ENCODE data around the gene PSMB4.
"Not testable (repeated sequence)": the region's sequence is repeated elsewhere in the genome, so short reads cannot be mapped to it uniquely, and the experiment has no call there.

Gene PSMB4

DNA sequence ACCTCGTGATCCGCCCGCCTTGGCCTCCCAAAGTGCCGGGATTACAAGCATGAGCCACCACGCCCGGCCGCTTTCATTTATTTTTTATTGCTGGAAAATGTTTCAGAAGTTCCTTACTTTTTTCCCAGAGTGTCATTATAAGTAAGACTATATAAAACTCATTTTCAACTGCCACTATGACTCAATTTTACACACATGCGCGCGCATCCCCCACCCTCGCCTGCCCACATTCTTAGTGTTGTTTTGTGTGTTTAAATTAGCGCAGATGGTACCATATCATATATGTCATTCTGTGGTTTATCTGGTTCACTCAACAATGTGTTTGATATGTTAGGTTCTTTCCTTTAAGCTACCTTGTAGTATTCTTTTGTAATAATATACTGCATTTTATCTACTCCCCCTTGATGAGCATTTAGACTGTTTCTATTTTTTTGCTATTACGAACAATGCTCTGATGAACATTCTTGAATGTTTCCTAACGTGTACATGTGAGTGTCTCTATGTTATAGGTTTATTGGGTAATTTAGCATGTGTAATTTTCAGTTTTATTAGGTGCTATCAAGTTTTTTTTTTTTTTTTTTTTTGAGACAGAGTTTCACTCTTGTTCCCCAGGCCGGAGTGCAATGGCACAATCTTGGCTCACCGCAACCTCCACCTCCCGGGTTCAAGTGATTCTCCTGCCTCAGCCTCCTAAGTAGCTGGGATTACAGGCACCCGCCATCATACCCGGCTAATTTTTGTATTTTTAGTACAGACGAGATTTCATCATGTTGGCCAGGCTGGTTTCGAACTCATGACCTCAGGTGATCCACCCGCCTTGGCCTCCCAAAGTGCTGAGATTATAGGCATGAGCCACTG is 8.9 kb upstream of the PSMB4 start:
- not testable (repeated sequence) for H3K4me3 ChIP-seq (ENCODE audit: extremely low read depth, insufficient read depth, low read length, poor library complexity, severe bottlenecking); H3K27ac ChIP-seq (ENCODE audit: low read depth, low read length, severe bottlenecking); H3K36me3 ChIP-seq (ENCODE audit: control insufficient read depth, insufficient read depth, low read length); H3K9me3 ChIP-seq (ENCODE audit: control insufficient read depth, low read length); H3K4me1 ChIP-seq (ENCODE audit: control insufficient read depth, insufficient read depth, low read length, poor library complexity, severe bottlenecking)
- 91 to 97% methylated on average over 9 to 13 of the region's 22 CpGs for WGBS, 2 experiments (ENCODE audit: insufficient coverage in 2 of 2)

DNA sequence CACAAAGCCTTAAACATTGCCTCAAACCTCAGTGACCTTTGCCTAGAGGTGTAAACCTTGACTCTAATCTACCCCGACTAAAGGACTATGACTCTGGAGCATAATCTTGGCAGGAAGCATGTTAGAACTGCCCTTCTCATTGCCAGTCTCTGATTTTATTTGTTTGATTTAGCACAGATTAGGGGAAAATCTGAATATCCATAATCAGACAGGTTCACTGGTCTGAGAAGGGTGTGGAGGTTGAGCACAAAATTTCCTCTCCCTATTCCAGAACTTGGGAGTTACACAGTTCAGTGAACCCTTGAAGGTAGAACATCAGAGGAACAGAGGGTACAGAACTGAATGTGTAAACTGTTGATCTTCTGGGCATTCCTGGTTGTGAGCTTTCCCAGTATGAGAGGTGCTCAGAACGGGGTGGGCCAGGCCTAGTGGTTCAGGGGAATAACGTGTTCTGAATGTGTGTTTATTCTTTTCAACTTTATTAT is 8.3 kb upstream of the PSMB4 start:
- WGBS, 2 experiments (ENCODE audit: insufficient coverage in 2 of 2): 80 to 100% methylated on average over 1 of the region's 3 CpGs

DNA sequence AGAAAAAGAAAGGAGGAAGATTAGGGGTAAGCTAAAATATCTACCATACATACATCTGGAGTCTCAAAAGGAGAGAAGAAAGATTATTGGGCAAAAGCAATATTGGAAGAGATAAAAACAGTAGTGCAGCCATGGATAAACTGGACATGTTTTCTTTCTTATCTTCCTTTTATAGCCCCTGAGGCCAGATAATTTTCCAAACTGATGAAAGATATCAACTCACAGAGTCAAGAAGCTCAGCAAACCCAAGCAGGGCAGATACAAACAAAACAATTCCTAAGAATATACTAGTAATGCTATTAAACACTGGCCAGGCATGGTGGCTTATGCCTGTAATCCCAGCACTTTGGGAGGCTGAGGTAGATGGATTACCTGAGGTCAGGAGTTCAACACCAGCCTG is 5.8 kb upstream of the PSMB4 start:
- Histone ChIP-seq H3K4me3 (ENCODE audit: extremely low read depth, insufficient read depth, low read length, poor library complexity, severe bottlenecking) (no peak overlapping the region), H3K36me3 (ENCODE audit: control insufficient read depth, insufficient read depth, low read length) (no peaks in the 10 kb centered on the region), H3K9me3 (ENCODE audit: control insufficient read depth, low read length) (no peaks in the 10 kb centered on the region), H3K27ac (ENCODE audit: low read depth, low read length, severe bottlenecking) (no peak overlapping the region), H3K4me1 (ENCODE audit: control insufficient read depth, insufficient read depth, low read length, poor library complexity, severe bottlenecking) (no peaks in the 10 kb centered on the region)

More for the DNA sequence above, 8.3 kb upstream of the PSMB4 start:
- H3K4me1 ChIP-seq (ENCODE audit: control insufficient read depth, insufficient read depth, low read length, poor library complexity, severe bottlenecking): no peaks in the 10 kb centered on the region
- H3K36me3 ChIP-seq (ENCODE audit: control insufficient read depth, insufficient read depth, low read length): no peaks in the 10 kb centered on the region
- H3K9me3 ChIP-seq (ENCODE audit: control insufficient read depth, low read length): no peaks in the 10 kb centered on the region
- H3K27ac ChIP-seq (ENCODE audit: low read depth, low read length, severe bottlenecking): no peak overlapping the region
- H3K4me3 ChIP-seq (ENCODE audit: extremely low read depth, insufficient read depth, low read length, poor library complexity, severe bottlenecking): no peak overlapping the region

DNA sequence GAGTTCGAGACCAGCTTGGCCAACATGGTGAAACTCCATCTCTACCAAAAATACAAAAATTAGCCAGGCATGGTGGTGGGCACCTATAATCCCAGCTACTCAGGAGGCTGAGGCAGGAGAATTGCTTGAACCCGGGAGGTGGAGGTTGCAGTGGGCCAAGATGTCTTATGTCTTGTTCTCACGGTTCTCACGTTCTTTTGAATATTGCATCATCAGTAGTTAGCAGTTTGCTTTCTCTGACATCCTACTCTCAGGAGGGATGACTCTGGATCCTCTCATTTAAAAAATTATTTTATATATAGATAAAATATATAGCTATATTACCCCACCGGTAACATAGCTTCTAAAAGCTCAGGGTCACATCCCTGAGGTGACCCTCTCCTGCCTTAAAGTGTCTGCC is 3.1 kb upstream of the PSMB4 start:
- not testable (repeated sequence) for H3K4me3 ChIP-seq (ENCODE audit: extremely low read depth, insufficient read depth, low read length, poor library complexity, severe bottlenecking); H3K36me3 ChIP-seq (ENCODE audit: control insufficient read depth, insufficient read depth, low read length); H3K27ac ChIP-seq (ENCODE audit: low read depth, low read length, severe bottlenecking); H3K9me3 ChIP-seq (ENCODE audit: control insufficient read depth, low read length); H3K4me1 ChIP-seq (ENCODE audit: control insufficient read depth, insufficient read depth, low read length, poor library complexity, severe bottlenecking)
- 100% methylated on average over 1 of the region's 5 CpGs; no CpG with 5 or more reads in 1 of the 2 experiments for WGBS, 2 experiments (ENCODE audit: insufficient coverage in 2 of 2)

DNA sequence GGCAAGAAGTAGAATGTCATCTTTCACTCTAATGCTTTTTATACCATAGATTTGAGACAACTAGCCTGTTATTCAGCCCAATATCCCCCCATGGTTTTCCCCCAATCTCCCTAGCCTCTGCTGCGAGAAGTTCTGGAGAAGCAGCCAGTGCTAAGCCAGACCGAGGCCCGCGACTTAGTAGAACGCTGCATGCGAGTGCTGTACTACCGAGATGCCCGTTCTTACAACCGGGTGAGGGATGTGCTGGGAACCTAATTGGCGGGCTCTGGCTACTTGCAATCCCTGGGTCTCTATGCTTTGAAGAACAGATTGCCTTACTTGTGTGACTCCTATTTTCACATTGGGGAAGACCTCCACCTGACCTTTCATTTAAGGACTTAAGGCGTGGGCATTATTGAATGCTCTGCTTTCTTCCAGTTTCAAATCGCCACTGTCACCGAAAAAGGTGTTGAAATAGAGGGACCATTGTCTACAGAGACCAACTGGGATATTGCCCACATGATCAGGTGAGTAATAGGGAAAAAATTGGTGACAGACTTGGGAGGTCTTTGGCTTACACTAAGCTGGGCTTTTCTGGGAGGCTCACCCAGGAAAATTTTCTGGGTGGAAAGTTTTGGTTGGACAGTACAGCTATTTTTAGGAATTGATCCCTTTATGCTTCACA is 1.9 kb downstream of the PSMB4 start:
- peak overlapping the region; percentile 51 for H3K27ac ChIP-seq (ENCODE audit: low read depth, low read length, severe bottlenecking)
- no peaks in the 10 kb centered on the region for H3K9me3 ChIP-seq (ENCODE audit: control insufficient read depth, low read length)
- H3K36me3 ChIP-seq (ENCODE audit: control insufficient read depth, insufficient read depth, low read length): peaks cover 56% of the 10 kb centered on the region
- peaks cover 10% of the 10 kb centered on the region for H3K4me1 ChIP-seq (ENCODE audit: control insufficient read depth, insufficient read depth, low read length, poor library complexity, severe bottlenecking)
- WGBS, 2 experiments (ENCODE audit: insufficient coverage in 2 of 2): 91 to 95% methylated on average over 10 to 12 of the region's 13 CpGs
- peak overlapping the region; percentile 80 for H3K4me3 ChIP-seq (ENCODE audit: extremely low read depth, insufficient read depth, low read length, poor library complexity, severe bottlenecking)

DNA sequence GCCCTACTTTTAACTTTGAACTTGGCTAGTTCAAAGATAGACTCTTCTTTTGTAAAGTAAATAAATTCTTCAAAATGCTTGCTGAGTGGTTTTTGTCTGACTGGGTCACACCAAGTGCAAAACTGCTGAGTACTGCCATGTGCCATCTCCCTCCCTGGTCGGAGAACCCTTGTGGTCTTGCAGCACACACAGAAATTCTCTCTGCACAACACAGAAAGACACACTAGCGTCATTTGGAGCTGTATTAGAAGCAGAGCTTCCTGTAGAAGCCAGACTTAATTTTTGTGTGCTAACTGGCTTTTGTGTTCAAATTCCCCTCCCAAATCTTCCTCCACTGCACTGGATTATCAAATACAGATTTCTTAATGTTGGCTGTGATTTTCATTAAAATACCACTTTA is 2.5 kb downstream of the PSMB4 start:
- WGBS, 2 experiments (ENCODE audit: insufficient coverage in 2 of 2): 92 to 100% methylated on average over 1 to 2 of the region's 2 CpGs
- no peaks in the 10 kb centered on the region for H3K9me3 ChIP-seq (ENCODE audit: control insufficient read depth, low read length)
- H3K4me3 ChIP-seq (ENCODE audit: extremely low read depth, insufficient read depth, low read length, poor library complexity, severe bottlenecking): no peak overlapping the region
- H3K27ac ChIP-seq (ENCODE audit: low read depth, low read length, severe bottlenecking): peak overlapping the region; percentile 51
- peaks cover 10% of the 10 kb centered on the region for H3K4me1 ChIP-seq (ENCODE audit: control insufficient read depth, insufficient read depth, low read length, poor library complexity, severe bottlenecking)
- H3K36me3 ChIP-seq (ENCODE audit: control insufficient read depth, insufficient read depth, low read length): peaks cover 62% of the 10 kb centered on the region

DNA sequence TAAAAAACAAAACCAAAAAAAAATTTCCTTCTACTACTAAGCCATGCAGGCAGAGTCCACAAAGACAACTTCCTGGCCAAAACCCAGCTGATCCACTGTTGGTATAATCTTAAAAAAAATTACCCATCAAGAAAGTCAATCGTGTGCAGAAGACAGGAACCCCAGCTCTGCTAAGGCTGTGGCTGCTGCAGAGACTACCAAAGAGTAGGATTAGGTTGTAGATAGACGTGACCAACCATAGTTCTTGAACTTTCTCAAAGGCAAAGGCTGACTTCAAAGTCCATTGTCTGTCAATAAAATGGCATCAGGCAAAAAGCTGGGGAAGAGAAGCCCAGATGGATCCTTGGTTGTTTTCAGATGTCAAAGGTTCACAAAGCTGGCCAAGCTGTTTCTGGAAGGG is 3.4 kb downstream of the PSMB4 start:
- no peak overlapping the region for H3K4me3 ChIP-seq (ENCODE audit: extremely low read depth, insufficient read depth, low read length, poor library complexity, severe bottlenecking)
- no peaks in the 10 kb centered on the region for H3K9me3 ChIP-seq (ENCODE audit: control insufficient read depth, low read length)
- H3K27ac ChIP-seq (ENCODE audit: low read depth, low read length, severe bottlenecking): peak overlapping the region; percentile 19
- H3K4me1 ChIP-seq (ENCODE audit: control insufficient read depth, insufficient read depth, low read length, poor library complexity, severe bottlenecking): peaks cover 10% of the 10 kb centered on the region
- peaks cover 71% of the 10 kb centered on the region for H3K36me3 ChIP-seq (ENCODE audit: control insufficient read depth, insufficient read depth, low read length)
- 84 to 100% methylated on average over 1 to 2 of the region's 2 CpGs for whole genome bisulfite sequencing, 2 experiments (ENCODE audit: insufficient coverage in 2 of 2)

DNA sequence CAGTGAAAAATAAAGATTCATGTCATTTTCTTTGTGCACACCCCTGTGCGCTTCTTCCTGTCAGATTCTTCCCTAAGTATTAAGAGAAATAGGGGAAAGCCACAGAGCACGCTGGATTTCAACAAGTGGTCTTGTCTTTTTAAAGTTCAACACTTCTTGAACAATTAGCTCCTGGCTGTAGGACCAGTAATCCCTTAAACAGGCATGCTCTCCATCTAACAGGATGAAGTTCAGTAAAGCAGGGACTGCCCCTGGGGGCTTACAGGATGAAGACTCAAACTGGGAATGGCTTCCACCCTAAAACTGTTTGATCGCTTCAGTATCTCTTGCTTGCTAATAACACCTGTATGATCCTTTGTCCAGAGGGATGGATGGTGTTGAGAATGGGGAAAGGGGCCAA is 4.2 kb downstream of the PSMB4 start:
- WGBS, 2 experiments (ENCODE audit: insufficient coverage in 2 of 2): 100% methylated on average over 1 to 2 of the region's 3 CpGs
- H3K9me3 ChIP-seq (ENCODE audit: control insufficient read depth, low read length): no peaks in the 10 kb centered on the region
- H3K27ac ChIP-seq (ENCODE audit: low read depth, low read length, severe bottlenecking): no peak overlapping the region
- H3K4me1 ChIP-seq (ENCODE audit: control insufficient read depth, insufficient read depth, low read length, poor library complexity, severe bottlenecking): peaks cover 10% of the 10 kb centered on the region
- H3K4me3 ChIP-seq (ENCODE audit: extremely low read depth, insufficient read depth, low read length, poor library complexity, severe bottlenecking): no peak overlapping the region
- H3K36me3 ChIP-seq (ENCODE audit: control insufficient read depth, insufficient read depth, low read length): peaks cover 79% of the 10 kb centered on the region

DNA sequence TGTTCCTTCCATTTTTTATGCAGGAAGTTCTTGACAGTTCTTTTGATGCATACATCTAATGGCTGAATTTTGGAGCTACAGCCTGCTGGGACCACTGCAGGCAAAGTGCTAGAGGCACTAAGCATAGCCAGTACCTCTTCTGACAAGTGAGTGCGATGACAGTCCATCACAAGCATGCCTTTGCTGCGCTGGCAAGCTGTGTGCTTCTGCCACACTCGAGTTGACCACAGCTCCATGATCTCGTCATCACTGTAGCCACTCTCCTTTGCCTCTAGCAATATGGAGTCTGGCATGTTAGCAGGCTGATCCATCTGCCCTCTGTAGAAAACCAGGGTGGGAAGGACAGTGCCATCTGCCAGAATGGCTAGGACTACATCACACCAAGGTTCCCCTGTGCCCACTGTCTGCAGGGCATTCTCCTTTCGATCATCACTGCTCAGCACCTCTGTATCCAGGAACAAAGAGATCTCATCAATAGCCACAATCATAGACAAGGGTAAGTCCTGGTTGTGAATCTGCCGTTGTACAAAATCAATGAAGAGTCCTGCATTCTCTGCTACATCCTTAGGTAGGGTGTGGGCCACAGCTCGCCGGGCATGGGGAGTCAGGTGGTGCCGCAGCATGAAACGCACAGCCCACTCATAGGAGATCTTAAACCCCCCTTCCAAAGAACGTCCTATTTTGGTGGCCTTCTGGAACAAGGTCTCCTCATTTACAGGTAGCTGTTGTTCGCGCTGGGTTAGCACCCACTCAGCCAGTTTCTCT is 6.0 kb downstream of the PSMB4 start:
- Histone ChIP-seq H3K9me3 (ENCODE audit: control insufficient read depth, low read length) (no peaks in the 10 kb centered on the region), H3K4me1 (ENCODE audit: control insufficient read depth, insufficient read depth, low read length, poor library complexity, severe bottlenecking) (peaks cover 10% of the 10 kb centered on the region), H3K36me3 (ENCODE audit: control insufficient read depth, insufficient read depth, low read length) (peaks cover 96% of the 10 kb centered on the region), H3K4me3 (ENCODE audit: extremely low read depth, insufficient read depth, low read length, poor library complexity, severe bottlenecking) (no peak overlapping the region), H3K27ac (ENCODE audit: low read depth, low read length, severe bottlenecking) (no peak overlapping the region)
- WGBS, 2 experiments (ENCODE audit: insufficient coverage in 2 of 2): 95 to 100% methylated on average over 12 to 13 of the region's 13 CpGs

DNA sequence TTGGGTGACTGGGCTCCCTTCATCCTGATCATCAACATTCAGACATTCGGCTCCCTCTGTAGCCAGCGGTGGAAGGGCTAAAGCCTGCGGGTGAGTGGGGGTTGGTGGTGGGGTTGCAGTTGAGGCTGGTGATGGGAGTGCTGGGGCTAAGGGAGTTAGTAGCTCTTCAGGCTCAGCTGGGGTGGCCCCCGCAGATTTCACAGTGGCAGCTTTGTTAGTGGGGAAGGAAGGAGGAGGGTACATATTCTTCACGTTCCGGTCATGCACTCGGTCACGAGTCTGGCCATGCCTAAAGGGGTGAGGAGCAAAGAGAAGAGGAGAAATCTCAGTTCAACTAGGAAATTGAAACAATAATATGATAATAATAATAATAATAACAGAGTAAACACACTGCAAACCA is 6.8 kb downstream of the PSMB4 start:
- peaks cover 4% of the 10 kb centered on the region for H3K4me1 ChIP-seq (ENCODE audit: control insufficient read depth, insufficient read depth, low read length, poor library complexity, severe bottlenecking)
- H3K4me3 ChIP-seq (ENCODE audit: extremely low read depth, insufficient read depth, low read length, poor library complexity, severe bottlenecking): no peak overlapping the region
- no peak overlapping the region for H3K27ac ChIP-seq (ENCODE audit: low read depth, low read length, severe bottlenecking)
- H3K36me3 ChIP-seq (ENCODE audit: control insufficient read depth, insufficient read depth, low read length): peaks cover 96% of the 10 kb centered on the region
- no peaks in the 10 kb centered on the region for H3K9me3 ChIP-seq (ENCODE audit: control insufficient read depth, low read length)
- 94% methylated on average over 6 of the region's 8 CpGs; no CpG with 5 or more reads in 1 of the 2 experiments for WGBS, 2 experiments (ENCODE audit: insufficient coverage in 2 of 2)

Measured in mesodermal cell (in vitro differentiated cells).